GM21737 (cell line): Measurements from ENCODE around the gene PURA.
"Not testable (repeated sequence)": the region's sequence is repeated elsewhere in the genome, so short reads cannot be mapped to it uniquely, and the experiment has no call there.

Source experiments
- ATAC-seq: cut with Tn5 transposase; IDR thresholded peaks from one replicate; pipeline ENCODE4 v1.9.1; 2021; ENCODE audit warnings: mild to moderate bottlenecking, moderate library complexity; ENCODE audit not compliant: unreplicated experiment

The PURA gene

GRCh38 chr5:140134277-140134935 is 20.5 kb downstream of the PURA start:
- ATAC-seq = no peak

GRCh38 chr5:140135127-140135526 is 21.2 kb downstream of the PURA start:
- ATAC-seq = no peak

- ATAC-seq = no peak
Measured at GRCh38 chr5:140136624-140137023, 22.7 kb downstream of the PURA start.

- no peak for ATAC-seq
Measured at GRCh38 chr5:140140435-140140834, 26.5 kb downstream of the PURA start.

- no peak for ATAC-seq
Measured at GRCh38 chr5:140141241-140141640, 27.3 kb downstream of the PURA start.

GRCh38 chr5:140142246-140142645 is 28.3 kb downstream of the PURA start:
- no peak for ATAC-seq

- no peak for ATAC-seq
Measured at GRCh38 chr5:140142856-140143255, 28.9 kb downstream of the PURA start.

- no peak for ATAC-seq
Measured at GRCh38 chr5:140143521-140144258, 29.8 kb downstream of the PURA start.

- no peak for ATAC-seq
Measured at GRCh38 chr5:140145256-140145655, 31.3 kb downstream of the PURA start.

- peak; percentile 62 for ATAC-seq
Measured at GRCh38 chr5:140145818-140146522, 32.1 kb downstream of the PURA start.

- ATAC-seq = no peak
Measured at GRCh38 chr5:140146523-140146842, 32.6 kb downstream of the PURA start.

- no peak for ATAC-seq
Measured at GRCh38 chr5:140147460-140147859, 33.6 kb downstream of the PURA start.

- no peak for ATAC-seq
Measured at GRCh38 chr5:140148508-140148907, 34.6 kb downstream of the PURA start.

- ATAC-seq = no peak
Measured at GRCh38 chr5:140150201-140150600, 36.3 kb downstream of the PURA start.

- ATAC-seq = no peak
Measured at GRCh38 chr5:140151144-140152021, 37.5 kb downstream of the PURA start.

- no peak for ATAC-seq
Measured at GRCh38 chr5:140152022-140152999, 38.4 kb downstream of the PURA start.

GRCh38 chr5:140153255-140153654 is 39.3 kb downstream of the PURA start:
- no peak for ATAC-seq

GRCh38 chr5:140153905-140154304 is 40.0 kb downstream of the PURA start:
- no peak for ATAC-seq

GRCh38 chr5:140154710-140155381 is 40.9 kb downstream of the PURA start:
- ATAC-seq = not testable (repeated sequence)
